HCT116 (cell line): ENCODE results near the gene KIFC1.

Experiments used
- EZH2 ChIP-seq: fragments of 200-600 bp; sonication (generic); IDR thresholded peaks from 2 replicates; pipeline ENCODE4 v1.6.1; 2017; ENCODE audit warnings: antibody characterized with exemption, mixed run types
- EZH2phosphoT487 ChIP-seq: fragments of 200-600 bp; IDR thresholded peaks from 2 replicates; pipeline ENCODE4 v1.6.1; 2018; ENCODE audit warnings: antibody characterized with exemption, borderline replicate concordance
- POLR2A ChIP-seq: IDR thresholded peaks from 2 replicates; pipeline ENCODE4 v1.7.0; 2011; ENCODE audit warnings: borderline replicate concordance; ENCODE audit not compliant: insufficient read depth, insufficient read length; ENCODE audit errors: extremely low read depth
- POLR2AphosphoS5 ChIP-seq: IDR thresholded peaks from 2 replicates; pipeline ENCODE4 v1.6.1; 2011; ENCODE audit warnings: mild to moderate bottlenecking, low read depth, low read length, moderate library complexity
- SP1 ChIP-seq: IDR thresholded peaks from 2 replicates; pipeline ENCODE4 v1.6.1; 2012; ENCODE audit warnings: low read depth
- SRF ChIP-seq: IDR thresholded peaks from 2 replicates; pipeline ENCODE4 v1.6.1; 2012; ENCODE audit warnings: low read depth
- TCF7L2 ChIP-seq: IDR thresholded peaks from 2 replicates; pipeline ENCODE4 v1.7.0; 2011; ENCODE audit warnings: borderline replicate concordance, inconsistent platforms; ENCODE audit not compliant: insufficient read depth, insufficient read length; ENCODE audit errors: extremely low read depth
- ZNF274 ChIP-seq: fragments of 200-500 bp; sonication (Bioruptor generic); IDR thresholded peaks from 2 replicates; pipeline ENCODE4 v1.6.1; 2014; ENCODE audit warnings: mild to moderate bottlenecking, low read depth, low read length, inconsistent platforms
- TF ChIP-seq, protein P1 (sequence below), 3 experiments: fragments of 200-600 bp in 1 of 3; sonication (generic) in 1 of 3; IDR thresholded peaks in 2 of 3; conservative IDR thresholded peaks in 1 of 3; 2 replicates each; pipeline ENCODE4 v1.5.1; 2012 to 2017; ENCODE audit warnings: low read depth in 2 of 3, low read length in 2 of 3, antibody characterized with exemption in 1 of 3, borderline replicate concordance in 1 of 3, control low read depth in 1 of 3, mild to moderate bottlenecking in 1 of 3, mixed read lengths in 1 of 3, mixed run types in 1 of 3, moderate library complexity in 1 of 3; ENCODE audit not compliant: insufficient read depth in 1 of 3
- TF ChIP-seq, protein P2 (sequence below): IDR thresholded peaks from 2 replicates; pipeline ENCODE4 v1.6.1; 2011; ENCODE audit warnings: mild to moderate bottlenecking, low read length, moderate library complexity; ENCODE audit not compliant: insufficient replicate concordance; ENCODE audit errors: extremely low read depth
- TF ChIP-seq, protein P3 (sequence below): IDR thresholded peaks from 2 replicates; pipeline ENCODE4 v1.6.1; 2012

DNA sequence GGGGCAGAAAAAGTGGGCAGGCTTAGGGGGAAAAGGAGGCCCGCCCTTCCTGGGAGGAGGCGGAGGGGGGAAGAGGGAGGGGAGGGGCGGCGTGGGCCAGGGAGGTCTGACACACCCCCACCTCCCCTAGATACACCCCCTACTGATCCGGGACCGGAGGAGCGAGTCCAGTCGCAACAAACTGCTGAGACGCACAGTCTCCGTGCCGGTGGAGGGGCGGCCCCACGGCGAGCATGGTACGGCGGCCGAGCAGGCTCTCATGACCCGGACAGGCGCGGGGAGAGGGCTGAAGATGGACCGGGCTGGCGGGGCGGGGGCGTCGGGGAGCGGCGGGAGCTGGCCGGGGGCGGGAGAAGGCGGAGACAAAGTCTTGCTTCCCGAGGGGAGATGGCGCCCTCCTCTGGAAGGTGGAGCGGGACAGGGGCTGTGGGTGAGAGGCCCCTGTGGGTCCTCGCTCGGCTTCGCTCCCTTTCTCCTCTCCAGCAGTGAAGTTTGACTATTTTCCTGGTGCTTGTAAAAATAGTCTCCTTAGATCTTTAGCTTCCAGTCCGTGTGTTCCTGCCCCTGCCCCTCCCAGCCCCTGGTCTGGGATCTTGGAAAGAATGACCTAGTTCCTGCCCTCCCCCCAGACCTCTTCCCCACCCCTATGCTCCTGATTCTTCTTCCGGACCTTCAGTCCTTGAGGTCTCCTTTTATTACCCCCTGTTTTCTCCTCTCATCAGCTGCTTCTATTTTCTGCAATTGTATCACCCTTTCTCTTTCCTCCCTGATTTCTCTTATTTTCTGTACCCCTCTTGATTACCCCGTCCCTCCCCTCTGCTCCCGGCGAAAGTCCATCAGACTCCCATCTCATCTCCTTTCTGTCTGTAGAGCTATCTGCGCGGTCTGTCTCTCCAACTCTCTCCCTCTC is 34.3 kb downstream of the KIFC1 start:
- TF ChIP-seq POLR2A = peak; percentile 64
- TF ChIP-seq, protein P1, sequence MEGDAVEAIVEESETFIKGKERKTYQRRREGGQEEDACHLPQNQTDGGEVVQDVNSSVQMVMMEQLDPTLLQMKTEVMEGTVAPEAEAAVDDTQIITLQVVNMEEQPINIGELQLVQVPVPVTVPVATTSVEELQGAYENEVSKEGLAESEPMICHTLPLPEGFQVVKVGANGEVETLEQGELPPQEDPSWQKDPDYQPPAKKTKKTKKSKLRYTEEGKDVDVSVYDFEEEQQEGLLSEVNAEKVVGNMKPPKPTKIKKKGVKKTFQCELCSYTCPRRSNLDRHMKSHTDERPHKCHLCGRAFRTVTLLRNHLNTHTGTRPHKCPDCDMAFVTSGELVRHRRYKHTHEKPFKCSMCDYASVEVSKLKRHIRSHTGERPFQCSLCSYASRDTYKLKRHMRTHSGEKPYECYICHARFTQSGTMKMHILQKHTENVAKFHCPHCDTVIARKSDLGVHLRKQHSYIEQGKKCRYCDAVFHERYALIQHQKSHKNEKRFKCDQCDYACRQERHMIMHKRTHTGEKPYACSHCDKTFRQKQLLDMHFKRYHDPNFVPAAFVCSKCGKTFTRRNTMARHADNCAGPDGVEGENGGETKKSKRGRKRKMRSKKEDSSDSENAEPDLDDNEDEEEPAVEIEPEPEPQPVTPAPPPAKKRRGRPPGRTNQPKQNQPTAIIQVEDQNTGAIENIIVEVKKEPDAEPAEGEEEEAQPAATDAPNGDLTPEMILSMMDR (IDR thresholded peaks at IDR 0.05 in 2 of 3, conservative IDR thresholded peaks at IDR 0.05 in 1 of 3; ENCODE audit: borderline replicate concordance in 1 of 3, insufficient read depth in 1 of 3, low read depth in 2 of 3, low read length in 2 of 3) = peak in 2 of 3 experiments; percentile 60 to 65; a peak in 4 of 6 replicates
- TF ChIP-seq, protein P2, sequence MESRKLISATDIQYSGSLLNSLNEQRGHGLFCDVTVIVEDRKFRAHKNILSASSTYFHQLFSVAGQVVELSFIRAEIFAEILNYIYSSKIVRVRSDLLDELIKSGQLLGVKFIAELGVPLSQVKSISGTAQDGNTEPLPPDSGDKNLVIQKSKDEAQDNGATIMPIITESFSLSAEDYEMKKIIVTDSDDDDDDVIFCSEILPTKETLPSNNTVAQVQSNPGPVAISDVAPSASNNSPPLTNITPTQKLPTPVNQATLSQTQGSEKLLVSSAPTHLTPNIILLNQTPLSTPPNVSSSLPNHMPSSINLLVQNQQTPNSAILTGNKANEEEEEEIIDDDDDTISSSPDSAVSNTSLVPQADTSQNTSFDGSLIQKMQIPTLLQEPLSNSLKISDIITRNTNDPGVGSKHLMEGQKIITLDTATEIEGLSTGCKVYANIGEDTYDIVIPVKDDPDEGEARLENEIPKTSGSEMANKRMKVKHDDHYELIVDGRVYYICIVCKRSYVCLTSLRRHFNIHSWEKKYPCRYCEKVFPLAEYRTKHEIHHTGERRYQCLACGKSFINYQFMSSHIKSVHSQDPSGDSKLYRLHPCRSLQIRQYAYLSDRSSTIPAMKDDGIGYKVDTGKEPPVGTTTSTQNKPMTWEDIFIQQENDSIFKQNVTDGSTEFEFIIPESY = no peak
- no peak for TF ChIP-seq EZH2
- TF ChIP-seq TCF7L2 = no peak
- peak; percentile 86 for TF ChIP-seq POLR2AphosphoS5
- no peak for TF ChIP-seq ZNF274
- TF ChIP-seq SRF = no peak
- no peak for TF ChIP-seq SP1
- no peak for TF ChIP-seq EZH2phosphoT487
- TF ChIP-seq, protein P3, sequence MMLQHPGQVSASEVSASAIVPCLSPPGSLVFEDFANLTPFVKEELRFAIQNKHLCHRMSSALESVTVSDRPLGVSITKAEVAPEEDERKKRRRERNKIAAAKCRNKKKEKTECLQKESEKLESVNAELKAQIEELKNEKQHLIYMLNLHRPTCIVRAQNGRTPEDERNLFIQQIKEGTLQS = no peak
